H1 (cell line): Measurements from ENCODE around the gene ZCRB1.

Experiments used
- CEBPB ChIP-seq: IDR thresholded peaks from 2 replicates; pipeline ENCODE4 v1.6.1; 2012; ENCODE audit warnings: low read depth, low read length
- CTCF ChIP-seq, 3 experiments: IDR thresholded peaks; 1 replicate in 2 of 3; 2 replicates in 1 of 3; pipeline versions ENCODE4 v1.5.1 to v1.6.1; 2011; ENCODE audit warnings: low read length in 3 of 3, mild to moderate bottlenecking in 3 of 3, inconsistent platforms in 2 of 3, low read depth in 1 of 3, moderate library complexity in 1 of 3; ENCODE audit not compliant: insufficient read depth in 1 of 3; ENCODE audit errors: control extremely low read depth in 1 of 3
- EZH2 ChIP-seq: fragments of 200-600 bp; sonication (generic); IDR thresholded peaks from 2 replicates; pipeline ENCODE4 v1.7.1; 2012; ENCODE audit warnings: low read depth, mild to moderate bottlenecking, moderate library complexity, low read length, inconsistent platforms; ENCODE audit not compliant: severe bottlenecking
- JUN ChIP-seq: IDR thresholded peaks from 2 replicates; pipeline ENCODE4 v1.6.1; 2011; ENCODE audit warnings: low read depth, mild to moderate bottlenecking, improper control_type of control experiment, low read length
- POLR2A ChIP-seq, 2 experiments: IDR thresholded peaks; 1 replicate in 1 of 2; 2 replicates in 1 of 2; pipeline ENCODE4 v1.6.1; 2011; ENCODE audit warnings: low read depth in 2 of 2, low read length in 2 of 2, mild to moderate bottlenecking in 2 of 2; ENCODE audit errors: control extremely low read depth in 1 of 2
- RFX5 ChIP-seq: IDR thresholded peaks from 2 replicates; pipeline ENCODE4 v1.6.1; 2011; ENCODE audit warnings: low read depth, low read length, improper control_type of control experiment, borderline replicate concordance

GRCh38 chr12:42275499-42275898, 50.4 kb downstream of the ZCRB1 start:
- TF ChIP-seq POLR2A (IDR thresholded peaks at IDR 0.05; ENCODE audit: control extremely low read depth in 1 of 2, low read depth in 2 of 2, low read length in 2 of 2) (no peak), RFX5 (no peak), EZH2 (no peak), CTCF (IDR thresholded peaks at IDR 0.05; ENCODE audit: control extremely low read depth in 1 of 3, insufficient read depth in 1 of 3, low read depth in 1 of 3, low read length in 3 of 3) (no peak), CEBPB (no peak), JUN (no peak)
